Peyer's patch (tissue), 4 donors: Measurements from ENCODE around the gene RPGR.

Source experiments
- CTCF ChIP-seq, 6 experiments: fragments of 450-650 bp in 4 of 6; fragments of 200-600 bp in 2 of 6; sonication (generic) in 1 of 6; IDR thresholded peaks; one replicate each; pipeline ENCODE4 v1.5.1; 2017 to 2019; ENCODE audit warnings: antibody characterized with exemption in 6 of 6, mild to moderate bottlenecking in 3 of 6, moderate library complexity in 1 of 6
- POLR2A ChIP-seq, 2 donors: fragments of 450-650 bp; IDR thresholded peaks; one replicate each; pipeline ENCODE4 v1.5.1; 2017; ENCODE audit warnings: antibody characterized with exemption in 2 of 2, mild to moderate bottlenecking in 2 of 2, moderate library complexity in 2 of 2

DNA sequence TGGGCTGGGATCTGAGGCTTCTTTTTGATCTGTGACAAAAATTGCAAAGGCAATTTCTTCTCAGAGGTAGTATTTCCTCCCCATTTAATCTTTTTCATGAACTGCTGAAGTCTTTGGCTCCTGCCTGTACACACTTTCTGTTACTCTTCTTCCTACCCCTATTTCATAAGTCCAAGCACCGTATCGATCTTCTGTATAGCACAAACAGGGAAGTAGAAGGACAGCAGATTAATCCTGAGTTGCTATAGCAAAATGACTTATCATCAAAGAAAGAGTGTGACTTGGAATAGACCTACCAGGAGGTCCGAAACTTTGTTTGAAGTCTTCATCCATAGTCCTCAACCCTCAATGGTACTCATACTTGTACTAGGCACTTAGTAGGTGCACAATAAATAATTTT, 47.1 kb upstream of the RPGR start:
- TF ChIP-seq CTCF (IDR thresholded peaks at IDR 0.05) (no peak), POLR2A (IDR thresholded peaks at IDR 0.05) (no peak)
